ENCODE data around the gene TRIM75. TPM values are rescaled to one million over a fixed set of nuclear protein-coding genes. Genes with fewer than 3 reads are reported as not detected.
"Not testable (repeated sequence)": the region's sequence is repeated elsewhere in the genome, so short reads cannot be mapped to it uniquely, and the experiment has no call there.

The TRIM75 gene
- total RNA-seq, 6 experiments from 2014 or later, result not detected

DNA sequence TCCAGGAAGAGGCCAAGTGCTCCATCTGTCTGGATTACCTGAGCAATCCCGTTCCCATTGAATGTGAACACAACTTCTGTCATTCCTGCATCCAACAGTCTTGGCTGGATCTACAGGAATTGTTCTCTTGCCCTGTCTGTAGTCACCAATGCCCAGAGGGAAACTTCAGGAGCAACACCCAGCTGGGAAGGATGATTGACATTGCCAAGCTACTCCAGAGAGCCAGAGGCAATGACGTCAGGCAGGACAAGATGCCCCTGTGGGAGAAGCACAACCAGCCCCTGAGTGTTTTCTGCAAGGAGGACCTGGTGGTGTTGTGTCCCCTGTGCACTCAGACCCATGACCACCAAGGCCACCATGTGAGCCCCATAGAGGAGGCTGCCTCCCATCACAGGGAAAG, 43.2 kb upstream of the TRIM75 start:
- no peak overlapping the region for H3K27ac Mint-ChIP-seq
- TF ChIP-seq, protein P1, sequence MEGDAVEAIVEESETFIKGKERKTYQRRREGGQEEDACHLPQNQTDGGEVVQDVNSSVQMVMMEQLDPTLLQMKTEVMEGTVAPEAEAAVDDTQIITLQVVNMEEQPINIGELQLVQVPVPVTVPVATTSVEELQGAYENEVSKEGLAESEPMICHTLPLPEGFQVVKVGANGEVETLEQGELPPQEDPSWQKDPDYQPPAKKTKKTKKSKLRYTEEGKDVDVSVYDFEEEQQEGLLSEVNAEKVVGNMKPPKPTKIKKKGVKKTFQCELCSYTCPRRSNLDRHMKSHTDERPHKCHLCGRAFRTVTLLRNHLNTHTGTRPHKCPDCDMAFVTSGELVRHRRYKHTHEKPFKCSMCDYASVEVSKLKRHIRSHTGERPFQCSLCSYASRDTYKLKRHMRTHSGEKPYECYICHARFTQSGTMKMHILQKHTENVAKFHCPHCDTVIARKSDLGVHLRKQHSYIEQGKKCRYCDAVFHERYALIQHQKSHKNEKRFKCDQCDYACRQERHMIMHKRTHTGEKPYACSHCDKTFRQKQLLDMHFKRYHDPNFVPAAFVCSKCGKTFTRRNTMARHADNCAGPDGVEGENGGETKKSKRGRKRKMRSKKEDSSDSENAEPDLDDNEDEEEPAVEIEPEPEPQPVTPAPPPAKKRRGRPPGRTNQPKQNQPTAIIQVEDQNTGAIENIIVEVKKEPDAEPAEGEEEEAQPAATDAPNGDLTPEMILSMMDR (IDR thresholded peaks at IDR 0.05), result no peak
- H3K36me3 Mint-ChIP-seq (ENCODE audit: low read depth), result no peaks in the 10 kb centered on the region
- H3K4me3 Mint-ChIP-seq, result no peak overlapping the region
- H3K9me3 Mint-ChIP-seq, result no peaks in the 10 kb centered on the region; the same call in 1 of the 2 replicates
- H3K27me3 Mint-ChIP-seq (ENCODE audit: insufficient read depth), result peaks cover 3% of the 10 kb centered on the region
- H3K4me1 Mint-ChIP-seq (ENCODE audit: low read depth), result no peaks in the 10 kb centered on the region
- no peak for DNase-seq

DNA sequence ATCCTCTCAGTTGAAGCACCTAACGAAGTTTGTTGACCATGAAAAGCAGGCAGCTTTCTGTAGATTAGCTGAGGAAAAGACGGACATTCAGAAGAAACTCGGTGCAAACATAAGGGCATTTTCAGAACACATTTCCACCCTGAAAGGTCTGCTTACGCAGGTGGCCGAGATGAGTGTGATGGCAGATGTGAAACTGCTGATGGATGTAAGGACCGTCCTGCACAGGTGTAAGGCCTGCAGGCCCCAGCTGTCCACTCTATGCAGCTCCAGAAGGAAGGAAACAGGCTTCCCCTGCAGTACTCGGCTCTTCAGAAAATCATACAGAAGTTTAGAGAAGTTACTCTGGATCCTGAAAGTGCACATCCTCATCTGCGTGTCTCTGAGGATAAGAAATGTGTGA, 42.7 kb upstream of the TRIM75 start:
- Mint-ChIP-seq H3K27ac (no peak overlapping the region), H3K4me3 (no peak overlapping the region), H3K36me3 (ENCODE audit: low read depth) (no peaks in the 10 kb centered on the region), H3K9me3 (no peaks in the 10 kb centered on the region; the same call in 1 of the 2 replicates), H3K4me1 (ENCODE audit: low read depth) (no peaks in the 10 kb centered on the region), H3K27me3 (ENCODE audit: insufficient read depth) (peaks cover 3% of the 10 kb centered on the region)
- TF ChIP-seq, protein P1 (IDR thresholded peaks at IDR 0.05), result no peak
- no peak for DNase-seq

DNA sequence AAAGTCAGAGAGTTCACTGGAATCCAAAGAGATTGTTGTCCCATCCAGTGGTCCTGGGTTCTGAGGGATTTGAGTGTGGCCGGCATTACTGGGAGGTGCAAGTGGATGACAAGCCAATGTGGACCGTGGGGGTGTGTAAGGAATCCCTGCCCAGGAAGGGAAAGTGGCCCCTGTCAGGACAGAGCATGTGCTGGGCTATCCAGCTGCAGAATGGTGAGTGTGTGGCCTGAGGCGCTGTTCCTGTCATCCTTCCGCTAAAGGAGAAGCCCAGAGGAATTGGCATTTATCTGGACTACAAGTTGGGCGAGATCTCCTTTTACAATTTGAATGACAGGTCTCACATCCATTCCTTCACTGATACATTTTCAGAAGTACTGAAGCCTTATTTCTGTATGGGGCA, 42.3 kb upstream of the TRIM75 start:
- Mint-ChIP-seq H3K9me3 (no peaks in the 10 kb centered on the region), H3K36me3 (ENCODE audit: low read depth) (no peaks in the 10 kb centered on the region), H3K27ac (no peak overlapping the region), H3K4me3 (no peak overlapping the region), H3K27me3 (ENCODE audit: insufficient read depth) (peaks cover 3% of the 10 kb centered on the region), H3K4me1 (ENCODE audit: low read depth) (no peaks in the 10 kb centered on the region)
- TF ChIP-seq, protein P1 (IDR thresholded peaks at IDR 0.05), result no peak
- DNase-seq, result no peak

DNA sequence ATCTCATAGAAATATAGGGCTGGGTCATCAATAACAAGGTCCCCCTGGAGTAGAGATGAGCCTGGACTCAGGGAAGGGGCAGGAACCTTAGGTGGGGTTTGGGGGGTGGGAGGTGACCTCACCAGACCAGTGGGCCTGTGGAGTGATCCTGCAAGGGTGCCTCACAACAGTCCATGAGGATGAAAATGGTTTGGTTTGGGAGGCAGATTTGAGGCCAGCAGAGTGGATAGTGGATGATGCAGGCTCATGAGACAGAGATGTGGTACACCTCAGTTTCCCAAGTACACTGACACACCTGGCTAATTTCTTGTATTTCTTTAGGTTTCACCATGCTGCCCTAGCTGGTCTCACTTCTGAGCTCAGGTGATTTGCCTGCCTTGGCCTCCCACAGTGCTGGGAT, 40.0 kb upstream of the TRIM75 start:
- peaks cover 2% of the 10 kb centered on the region for H3K27me3 Mint-ChIP-seq (ENCODE audit: insufficient read depth)

DNA sequence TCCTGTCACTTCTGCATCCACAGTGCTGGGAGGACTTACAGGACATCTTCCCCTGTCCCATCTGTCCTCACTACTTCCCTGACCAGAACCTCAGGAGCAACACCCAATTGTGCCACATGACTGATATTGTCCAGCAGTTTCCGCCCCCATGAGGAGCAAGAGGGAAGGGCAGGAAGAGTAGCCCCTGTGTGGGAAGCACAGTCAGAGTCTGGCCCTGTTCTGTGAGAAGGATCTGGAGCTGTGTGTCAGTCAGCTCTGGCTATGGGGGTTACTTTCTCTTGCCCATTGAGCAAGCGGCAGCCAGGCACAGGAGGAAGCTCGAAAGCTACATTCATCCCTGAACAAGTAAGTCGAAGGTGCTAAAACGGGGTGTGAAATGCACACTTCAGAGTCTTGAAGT, 36.7 kb upstream of the TRIM75 start:
- TF ChIP-seq, protein P1 (IDR thresholded peaks at IDR 0.05), result peak; percentile 20
- no peaks in the 10 kb centered on the region; the same call in none of the 2 replicates for H3K27me3 Mint-ChIP-seq (ENCODE audit: insufficient read depth)
- H3K27ac Mint-ChIP-seq, result no peak overlapping the region
- H3K36me3 Mint-ChIP-seq (ENCODE audit: low read depth), result no peaks in the 10 kb centered on the region
- no peaks in the 10 kb centered on the region for H3K4me1 Mint-ChIP-seq (ENCODE audit: low read depth)
- peaks cover 3% of the 10 kb centered on the region; the same call in 1 of the 2 replicates for H3K9me3 Mint-ChIP-seq
- no peak overlapping the region for H3K4me3 Mint-ChIP-seq
- no peak for DNase-seq

More for the DNA sequence above, 40.0 kb upstream of the TRIM75 start:
- TF ChIP-seq, protein P1 (IDR thresholded peaks at IDR 0.05), result no peak
- Mint-ChIP-seq H3K9me3 (no peaks in the 10 kb centered on the region), H3K27ac (no peak overlapping the region), H3K4me3 (no peak overlapping the region), H3K4me1 (ENCODE audit: low read depth) (no peaks in the 10 kb centered on the region), H3K36me3 (ENCODE audit: low read depth) (no peaks in the 10 kb centered on the region)
- no peak for DNase-seq

DNA sequence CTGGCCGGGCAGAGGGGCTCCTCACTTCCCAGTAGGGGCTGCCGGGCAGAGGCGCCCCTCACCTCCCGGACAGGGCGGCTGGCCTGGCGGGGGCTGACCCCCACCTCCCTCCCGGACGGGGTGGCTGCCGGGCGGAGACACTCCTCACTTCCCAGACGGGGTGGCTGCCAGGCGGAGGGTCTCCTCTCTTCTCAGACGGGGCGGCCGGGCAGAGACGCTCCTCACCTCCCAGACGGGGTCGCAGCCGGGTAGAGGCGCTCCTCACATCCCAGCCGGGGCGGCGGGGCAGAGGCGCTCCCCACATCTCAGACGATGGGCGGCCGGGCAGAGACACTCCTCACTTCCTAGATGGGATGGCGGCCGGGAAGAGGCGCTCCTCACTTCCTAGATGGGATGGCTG, 33.7 kb upstream of the TRIM75 start:
- not testable (repeated sequence) for H3K27ac Mint-ChIP-seq; DNase-seq; H3K4me3 Mint-ChIP-seq; H3K4me1 Mint-ChIP-seq (ENCODE audit: low read depth); H3K27me3 Mint-ChIP-seq (ENCODE audit: insufficient read depth); H3K36me3 Mint-ChIP-seq (ENCODE audit: low read depth); H3K9me3 Mint-ChIP-seq

DNA sequence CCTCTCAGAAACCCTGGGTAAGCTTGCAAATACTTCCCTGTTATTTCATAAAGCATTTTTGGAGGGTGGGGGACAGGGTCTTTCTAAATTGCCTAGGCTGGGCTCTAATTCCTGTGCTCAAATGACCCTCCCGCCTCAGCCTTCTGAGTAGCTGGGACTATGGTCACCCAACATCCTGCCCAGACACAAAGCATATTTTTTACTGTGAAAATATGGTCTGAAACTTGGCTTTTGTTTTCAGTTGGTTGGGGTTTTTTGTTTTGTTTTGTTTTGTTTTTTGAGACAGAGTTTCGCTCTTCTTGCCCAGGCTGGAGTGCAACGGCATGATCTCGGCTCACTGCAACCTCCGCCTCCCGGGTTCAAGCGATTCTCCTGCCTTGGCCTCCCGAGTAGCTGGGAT, 27.9 kb upstream of the TRIM75 start:
- H3K9me3 Mint-ChIP-seq; H3K36me3 Mint-ChIP-seq (ENCODE audit: low read depth); H3K4me3 Mint-ChIP-seq; DNase-seq; H3K27me3 Mint-ChIP-seq (ENCODE audit: insufficient read depth); H3K4me1 Mint-ChIP-seq (ENCODE audit: low read depth); H3K27ac Mint-ChIP-seq: not testable (repeated sequence)

All from HFFc6 (cell line).